Gastroesophageal sphincter (tissue), 3 donors: ENCODE measurements around the gene DDX42.

ENCODE experiments used
- POLR2A ChIP-seq, 2 donors: fragments of 450-650 bp; IDR thresholded peaks; one replicate each; pipeline ENCODE4 v1.6.1; 2017; ENCODE audit warnings: antibody characterized with exemption in 2 of 2, mild to moderate bottlenecking in 2 of 2, moderate library complexity in 1 of 2
- POLR2AphosphoS5 ChIP-seq: sonication (generic); formaldehyde crosslinking; IDR thresholded peaks from one replicate; pipeline ENCODE4 v1.6.1; 2017; ENCODE audit warnings: antibody characterized with exemption
- TF ChIP-seq, protein P1 (sequence below), 4 experiments: fragments of 200-600 bp in 2 of 4; fragments of 450-650 bp in 2 of 4; sonication (generic) in 1 of 4; IDR thresholded peaks; one replicate each; pipeline ENCODE4 v1.5.1; 2017 to 2019; ENCODE audit warnings: antibody characterized with exemption in 4 of 4, mild to moderate bottlenecking in 2 of 4, moderate library complexity in 2 of 4

GRCh38 chr17:63798572-63799106, 24.7 kb downstream of the DDX42 start:
- TF ChIP-seq, protein P1, sequence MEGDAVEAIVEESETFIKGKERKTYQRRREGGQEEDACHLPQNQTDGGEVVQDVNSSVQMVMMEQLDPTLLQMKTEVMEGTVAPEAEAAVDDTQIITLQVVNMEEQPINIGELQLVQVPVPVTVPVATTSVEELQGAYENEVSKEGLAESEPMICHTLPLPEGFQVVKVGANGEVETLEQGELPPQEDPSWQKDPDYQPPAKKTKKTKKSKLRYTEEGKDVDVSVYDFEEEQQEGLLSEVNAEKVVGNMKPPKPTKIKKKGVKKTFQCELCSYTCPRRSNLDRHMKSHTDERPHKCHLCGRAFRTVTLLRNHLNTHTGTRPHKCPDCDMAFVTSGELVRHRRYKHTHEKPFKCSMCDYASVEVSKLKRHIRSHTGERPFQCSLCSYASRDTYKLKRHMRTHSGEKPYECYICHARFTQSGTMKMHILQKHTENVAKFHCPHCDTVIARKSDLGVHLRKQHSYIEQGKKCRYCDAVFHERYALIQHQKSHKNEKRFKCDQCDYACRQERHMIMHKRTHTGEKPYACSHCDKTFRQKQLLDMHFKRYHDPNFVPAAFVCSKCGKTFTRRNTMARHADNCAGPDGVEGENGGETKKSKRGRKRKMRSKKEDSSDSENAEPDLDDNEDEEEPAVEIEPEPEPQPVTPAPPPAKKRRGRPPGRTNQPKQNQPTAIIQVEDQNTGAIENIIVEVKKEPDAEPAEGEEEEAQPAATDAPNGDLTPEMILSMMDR (IDR thresholded peaks at IDR 0.05), result no peak
- no peak for TF ChIP-seq POLR2A (IDR thresholded peaks at IDR 0.05)
- TF ChIP-seq POLR2AphosphoS5, result no peak
